Measurements from ENCODE around the gene ZYG11B.
"Not testable (repeated sequence)": the region's sequence is repeated elsewhere in the genome, so short reads cannot be mapped to it uniquely, and the experiment has no call there.

Gene ZYG11B

GRCh38 chr1:52707927-52708655 lies 18.2 kb upstream of the ZYG11B start:
- peak; percentile 80 for DNase-seq (ENCODE audit: low read depth)

GRCh38 chr1:52709016-52709415 lies 17.2 kb upstream of the ZYG11B start:
- no peak for DNase-seq (ENCODE audit: low read depth)

GRCh38 chr1:52713590-52713989 lies 12.7 kb upstream of the ZYG11B start:
- no peak for DNase-seq (ENCODE audit: low read depth)

GRCh38 chr1:52715296-52715695 lies 11.0 kb upstream of the ZYG11B start:
- DNase-seq (ENCODE audit: low read depth) = not testable (repeated sequence)

- DNase-seq (ENCODE audit: low read depth) = no peak
These were observed 3.0 kb upstream of the ZYG11B start for GRCh38 chr1:52723260-52723659.

GRCh38 chr1:52725903-52726264 lies 369 bp upstream of the ZYG11B start:
- DNase-seq (ENCODE audit: low read depth) = no peak

GRCh38 chr1:52727114-52727586 lies 897 bp downstream of the ZYG11B start:
- DNase-seq (ENCODE audit: low read depth) = peak; percentile 32

GRCh38 chr1:52727956-52728656 lies 1.9 kb downstream of the ZYG11B start:
- DNase-seq (ENCODE audit: low read depth) = no peak

- DNase-seq (ENCODE audit: low read depth) = no peak
These were observed 7.1 kb downstream of the ZYG11B start for GRCh38 chr1:52733368-52733767.

- DNase-seq (ENCODE audit: low read depth) = not testable (repeated sequence)
These were observed 9.1 kb downstream of the ZYG11B start for GRCh38 chr1:52735371-52735770.

- no peak for DNase-seq (ENCODE audit: low read depth)
These were observed 11.9 kb downstream of the ZYG11B start for GRCh38 chr1:52738148-52738547.

- no peak for DNase-seq (ENCODE audit: low read depth)
These were observed 12.6 kb downstream of the ZYG11B start for GRCh38 chr1:52738893-52739292.

GRCh38 chr1:52739699-52740467 lies 13.6 kb downstream of the ZYG11B start:
- no peak for DNase-seq (ENCODE audit: low read depth)

- no peak for DNase-seq (ENCODE audit: low read depth)
These were observed 15.0 kb downstream of the ZYG11B start for GRCh38 chr1:52741259-52741658.

GRCh38 chr1:52746189-52746588 lies 19.9 kb downstream of the ZYG11B start:
- no peak for DNase-seq (ENCODE audit: low read depth)

GRCh38 chr1:52747450-52747849 lies 21.2 kb downstream of the ZYG11B start:
- DNase-seq (ENCODE audit: low read depth) = no peak

- peak; percentile 11 for DNase-seq (ENCODE audit: low read depth)
These were observed 21.9 kb downstream of the ZYG11B start for GRCh38 chr1:52748119-52748518.

- DNase-seq (ENCODE audit: low read depth) = not testable (repeated sequence)
These were observed 23.2 kb downstream of the ZYG11B start for GRCh38 chr1:52749496-52749895.

- DNase-seq (ENCODE audit: low read depth) = not testable (repeated sequence)
These were observed 23.9 kb downstream of the ZYG11B start for GRCh38 chr1:52750139-52750538.

GRCh38 chr1:52751589-52752483 lies 25.6 kb downstream of the ZYG11B start:
- no peak for DNase-seq (ENCODE audit: low read depth)

- peak; percentile 15 for DNase-seq (ENCODE audit: low read depth)
These were observed 26.2 kb downstream of the ZYG11B start for GRCh38 chr1:52752484-52752826.

- no peak for DNase-seq (ENCODE audit: low read depth)
These were observed 26.9 kb downstream of the ZYG11B start for GRCh38 chr1:52753169-52753568.
